HG02610 (cell line): Measurements from ENCODE around the gene NEXN.
"Not testable (repeated sequence)": the region's sequence is repeated elsewhere in the genome, so short reads cannot be mapped to it uniquely, and the experiment has no call there.

Source experiments
- ATAC-seq: cut with Tn5 transposase; IDR thresholded peaks from one replicate; pipeline ENCODE4 v1.9.1; 2021; ENCODE audit warnings: mild to moderate bottlenecking, moderate library complexity; ENCODE audit not compliant: unreplicated experiment

Gene NEXN

GRCh38 chr1:77905603-77906002, 17.2 kb downstream of the NEXN start:
- ATAC-seq = no peak

GRCh38 chr1:77906019-77906545, 17.7 kb downstream of the NEXN start:
- ATAC-seq = no peak

- no peak for ATAC-seq
These were observed 18.2 kb downstream of the NEXN start for GRCh38 chr1:77906624-77907023.

GRCh38 chr1:77910116-77910515, 21.7 kb downstream of the NEXN start:
- ATAC-seq = no peak

- ATAC-seq = not testable (repeated sequence)
These were observed 30.5 kb downstream of the NEXN start for GRCh38 chr1:77918918-77919317.

- no peak for ATAC-seq
These were observed 37.1 kb downstream of the NEXN start for GRCh38 chr1:77925518-77925917.

- ATAC-seq = no peak
These were observed 37.5 kb downstream of the NEXN start for GRCh38 chr1:77925956-77926355.

GRCh38 chr1:77926561-77927357, 38.3 kb downstream of the NEXN start:
- no peak for ATAC-seq

- no peak for ATAC-seq
These were observed 39.0 kb downstream of the NEXN start for GRCh38 chr1:77927414-77927813.

GRCh38 chr1:77929806-77930205, 41.4 kb downstream of the NEXN start:
- ATAC-seq = no peak

- ATAC-seq = no peak
These were observed 50.2 kb downstream of the NEXN start for GRCh38 chr1:77938651-77939050.

GRCh38 chr1:77940921-77941570, 52.6 kb downstream of the NEXN start:
- no peak for ATAC-seq

GRCh38 chr1:77942400-77943140, 54.1 kb downstream of the NEXN start:
- no peak for ATAC-seq

GRCh38 chr1:77945345-77945744, 56.9 kb downstream of the NEXN start:
- no peak for ATAC-seq

GRCh38 chr1:77948841-77949424, 60.5 kb downstream of the NEXN start:
- no peak for ATAC-seq

GRCh38 chr1:77950873-77951272, 62.4 kb downstream of the NEXN start:
- ATAC-seq = peak; percentile 52

GRCh38 chr1:77951328-77951727, 62.9 kb downstream of the NEXN start:
- no peak for ATAC-seq

- ATAC-seq = no peak
These were observed 65.5 kb downstream of the NEXN start for GRCh38 chr1:77953907-77954306.

- no peak for ATAC-seq
These were observed 66.1 kb downstream of the NEXN start for GRCh38 chr1:77954521-77954920.

GRCh38 chr1:77955709-77956108, 67.3 kb downstream of the NEXN start:
- no peak for ATAC-seq

- no peak for ATAC-seq
These were observed 68.0 kb downstream of the NEXN start for GRCh38 chr1:77956464-77956863.
